Brain microvascular endothelial cell (primary cell): Measurements from ENCODE around the gene WDR83.
A peak's percentile ranks its signal among the peaks of the same experiment; 100 is the strongest.
"Not testable (repeated sequence)": the region's sequence is repeated elsewhere in the genome, so short reads cannot be mapped to it uniquely, and the experiment has no call there.

ENCODE experiments used
- DNase-seq: peaks from one replicate; pipeline ENCODE4 v3.0.0-alpha.2; 2020
- H3K27ac ChIP-seq: fragments of 250-450 bp; sonication (Bioruptor Pico); 2 replicates; pipeline ENCODE4 v1.5.1; 2020; ENCODE audit warnings: mild to moderate bottlenecking, moderate library complexity
- H3K27me3 ChIP-seq: fragments of 250-450 bp; sonication (Bioruptor Pico); replicated peaks from 2 replicates; pipeline ENCODE4 v1.5.1; 2020; ENCODE audit warnings: mild to moderate bottlenecking
- H3K36me3 ChIP-seq: fragments of 250-450 bp; sonication (Bioruptor Pico); replicated peaks from 2 replicates; pipeline ENCODE4 v1.5.1; 2020; ENCODE audit warnings: mild to moderate bottlenecking
- H3K4me3 ChIP-seq: 2 replicates; pipeline ENCODE4 v1.5.1; 2011; ENCODE audit warnings: low read depth, mild to moderate bottlenecking, control low read depth, low read length, moderate library complexity
- CTCF ChIP-seq: IDR thresholded peaks from 2 replicates; pipeline ENCODE4 v1.5.1; 2011; ENCODE audit warnings: low read depth, mild to moderate bottlenecking, moderate library complexity, low read length, control low read depth, inconsistent platforms; ENCODE audit errors: missing control alignments
- in situ Hi-C: cut with HindIII; loops from 2 replicates; pipeline ENCODE4 v1.10.0; 2017; ENCODE audit warnings: low sequenced_read_pairs, low pct_ligation_motif_present

WDR83 gene

GRCh38 chr19:12672744-12673143, 6.1 kb downstream of the WDR83 start:
- Histone ChIP-seq H3K36me3 (peaks cover 42% of the 10 kb centered on the region), H3K27ac (no peak overlapping the region), H3K4me3 (no peak overlapping the region), H3K27me3 (no peaks in the 10 kb centered on the region)
- no peak for TF ChIP-seq CTCF
- in situ Hi-C loops: no loop called here
- DNase-seq: no peak

- TF ChIP-seq CTCF: no peak
- no peaks in the 10 kb centered on the region for H3K27me3 ChIP-seq
- no peak for DNase-seq
- H3K36me3 ChIP-seq: peaks cover 53% of the 10 kb centered on the region
- in situ Hi-C loops: no loop called here
- no peak overlapping the region for H3K4me3 ChIP-seq
- H3K27ac ChIP-seq: no peak overlapping the region
Measured at GRCh38 chr19:12675399-12675798, 8.8 kb downstream of the WDR83 start.

- Histone ChIP-seq H3K4me3 (no peak overlapping the region), H3K27me3 (no peaks in the 10 kb centered on the region), H3K36me3 (peaks cover 51% of the 10 kb centered on the region), H3K27ac (no peak overlapping the region)
- in situ Hi-C loops: no loop called here
- no peak for DNase-seq
- TF ChIP-seq CTCF: no peak
Measured at GRCh38 chr19:12675940-12676339, 9.3 kb downstream of the WDR83 start.

GRCh38 chr19:12676384-12676792, 9.8 kb downstream of the WDR83 start:
- in situ Hi-C loops: no loop called here
- H3K27ac ChIP-seq: no peak overlapping the region
- no peaks in the 10 kb centered on the region for H3K27me3 ChIP-seq
- peaks cover 51% of the 10 kb centered on the region for H3K36me3 ChIP-seq
- DNase-seq: peak; percentile 74
- no peak overlapping the region for H3K4me3 ChIP-seq
- peak; percentile 92 for TF ChIP-seq CTCF

GRCh38 chr19:12676928-12677327, 10.3 kb downstream of the WDR83 start:
- no peak overlapping the region for H3K27ac ChIP-seq
- H3K36me3 ChIP-seq: peaks cover 49% of the 10 kb centered on the region
- TF ChIP-seq CTCF: no peak
- H3K4me3 ChIP-seq: no peak overlapping the region
- no peak for DNase-seq
- in situ Hi-C loops: no loop called here
- no peaks in the 10 kb centered on the region for H3K27me3 ChIP-seq

- DNase-seq, H3K27me3 ChIP-seq, in situ Hi-C loops, H3K4me3 ChIP-seq, H3K27ac ChIP-seq: not testable (repeated sequence)
- H3K36me3 ChIP-seq: peaks cover 42% of the 10 kb centered on the region
Measured at GRCh38 chr19:12678039-12678438, 11.4 kb downstream of the WDR83 start.
